Activated CD4-positive, alpha-beta memory T cell treated with anti-CD3 and anti-CD28 coated beads, Interleukin-2, amount 10 ng/mL, durations not matched to agents 7 days and 5 days (primary cell): ENCODE data around the gene ZNF24. TPM values are rescaled to one million over a fixed set of nuclear protein-coding genes. Genes with fewer than 3 reads are reported as not detected.

Experiments used
- CTCF ChIA-PET: fragments of 350-600 bp; sonication (Branson Sonifier 250); formaldehyde crosslinking; loops from one replicate; lab custom pipeline; 2021; ENCODE audit warnings: antibody characterized with exemption, inconsistent platforms; lab: Charles Lee
- POLR2A ChIA-PET: fragments of 350-600 bp; sonication (Branson Sonifier 250); formaldehyde crosslinking; loops from one replicate; lab custom pipeline; 2021; ENCODE audit warnings: antibody characterized with exemption; lab: Charles Lee
- DNase-seq: peaks from one replicate; pipeline ENCODE4 v3.0.0-alpha.2; 2020
- H3K27ac Mint-ChIP-seq: one replicate; pipeline ENCODE4 v1.8.0; 2021; ENCODE audit warnings: mild to moderate bottlenecking, mixed read lengths
- H3K27me3 Mint-ChIP-seq: one replicate; pipeline ENCODE4 v1.8.0; 2021; ENCODE audit warnings: mixed read lengths
- H3K36me3 Mint-ChIP-seq: one replicate; pipeline ENCODE4 v1.8.0; 2021; ENCODE audit warnings: low read depth, mixed read lengths
- H3K4me1 Mint-ChIP-seq: one replicate; pipeline ENCODE4 v1.8.0; 2021; ENCODE audit warnings: mixed read lengths
- H3K4me3 Mint-ChIP-seq: one replicate; pipeline ENCODE4 v1.8.0; 2021; ENCODE audit warnings: mild to moderate bottlenecking, mixed read lengths
- H3K9me3 Mint-ChIP-seq: one replicate; pipeline ENCODE4 v1.8.0; 2021; ENCODE audit warnings: mixed read lengths
- total RNA-seq, 2 experiments: library from RNA; stranded (reverse); gene quantifications; one replicate each; pipeline ENCODE4 v1.2.3, GENCODE V29; 2021

Gene ZNF24
- 10 to 100 TPM; 53.9 to 55.2 TPM for total RNA-seq

DNA sequence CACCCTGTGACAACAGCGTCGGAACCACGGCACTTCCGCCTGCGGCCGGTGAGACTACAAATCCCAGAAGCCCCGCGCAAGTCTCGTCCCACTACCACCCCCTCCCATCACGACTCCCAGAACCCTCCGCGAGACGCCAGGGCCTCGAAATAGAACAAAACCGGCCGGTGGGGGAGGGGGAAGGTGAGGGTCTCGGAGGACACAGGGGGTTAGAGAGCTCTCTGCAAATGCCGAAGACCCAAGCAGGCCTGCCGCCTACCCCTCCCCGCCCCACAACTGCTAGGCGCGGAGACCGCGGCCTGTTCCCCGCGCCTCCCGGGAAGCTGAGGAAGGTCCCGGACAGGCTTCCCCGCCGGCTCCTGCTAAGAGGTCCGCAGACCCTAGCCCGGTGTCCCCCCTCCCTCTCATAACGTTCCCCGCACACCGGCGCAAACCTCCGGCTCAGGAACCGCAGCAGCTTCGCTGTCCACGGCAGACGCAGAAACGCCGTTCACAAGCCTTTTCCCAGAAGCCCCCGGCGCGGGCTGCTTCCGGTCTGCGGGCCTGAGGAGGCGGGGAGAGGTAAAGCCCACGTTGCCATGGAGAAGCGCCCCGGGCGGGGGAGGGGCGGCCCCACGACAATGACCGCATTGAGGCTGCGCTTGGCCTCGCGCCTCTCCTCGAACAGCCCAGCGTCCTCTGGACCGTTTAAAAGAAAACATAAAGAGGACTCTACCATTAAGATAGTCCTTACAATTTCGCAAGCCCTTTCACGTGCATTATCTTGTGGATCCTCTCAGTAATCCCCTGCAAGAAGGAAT lies at the start of gene ZNF24:
Gene ZNF24, minus strand, starts transcription at position 485 of the 800 bp plus-strand sequence. CDS start 3,770 bp downstream, outside the sequence.
- Mint-ChIP-seq H3K27ac (peak within 1 kb of the TSS; percentile 92), H3K27me3 (no peaks in the 10 kb centered on the region), H3K4me1 (peaks cover 33% of the 10 kb centered on the region), H3K36me3 (peaks cover 33% of the 10 kb centered on the region), H3K9me3 (no peaks in the 10 kb centered on the region), H3K4me3 (peak within 1 kb of the TSS; percentile 100)
- peak; percentile 92 for DNase-seq
- ChIA-PET POLR2A (interaction anchor here (0.6 to 2.8 kb wide), 18 partner anchors 9 to 1485 kb away, joined by 3 to 35 read pairs (median 4); partner anchors contain the start of genes INO80C, KIAA1328, MAPRE2 and TPGS2), CTCF (interaction anchor here (0.8 to 2.5 kb wide), 8 partner anchors 11 to 319 kb away, joined by 3 to 8 read pairs (median 4); no protein-coding TSS in a partner anchor)

DNA sequence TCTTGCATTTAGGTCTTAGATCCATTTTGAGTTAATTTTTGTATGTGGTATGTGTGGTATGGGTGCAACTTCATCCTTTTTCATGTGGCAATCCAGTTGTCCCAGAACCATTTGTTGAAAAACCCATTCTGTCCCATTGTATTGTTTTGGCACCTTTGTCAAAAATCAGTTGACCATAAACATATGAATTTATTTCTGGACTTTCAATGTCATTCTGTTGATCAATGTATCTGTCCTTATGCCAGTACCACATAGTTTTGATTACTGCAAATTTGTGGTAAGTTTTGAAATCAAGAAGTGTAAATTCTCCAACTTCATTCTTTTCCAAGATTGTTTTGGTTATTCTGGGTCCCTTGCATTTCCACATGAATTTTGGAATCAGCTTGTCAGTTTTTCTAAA lies 49.5 kb upstream of the ZNF24 start:
- Mint-ChIP-seq H3K4me3 (no peak overlapping the region), H3K4me1 (no peaks in the 10 kb centered on the region), H3K36me3 (no peaks in the 10 kb centered on the region), H3K27me3 (peaks cover 14% of the 10 kb centered on the region), H3K9me3 (no peaks in the 10 kb centered on the region), H3K27ac (no peak overlapping the region)
- ChIA-PET CTCF (no interaction called here), POLR2A (no interaction called here)
- DNase-seq, result no peak

DNA sequence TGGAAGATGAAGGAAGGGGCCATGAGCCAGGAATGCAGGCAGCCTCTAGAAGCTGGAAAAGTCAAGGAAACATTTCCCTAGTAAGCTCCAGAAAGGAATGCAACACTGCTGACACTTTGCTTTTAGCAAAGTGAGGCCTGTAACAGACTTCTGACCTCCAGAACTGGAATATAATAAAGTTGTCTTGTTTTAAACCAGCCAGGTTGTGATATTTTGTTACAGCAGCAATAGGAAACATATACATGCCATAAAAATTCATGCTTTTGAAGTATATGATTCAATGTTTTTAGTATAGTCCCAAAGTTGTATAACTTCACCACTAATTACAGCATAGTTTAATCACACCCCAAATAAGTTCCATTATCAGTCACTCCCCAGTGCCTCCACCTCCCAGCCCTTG lies 48.2 kb upstream of the ZNF24 start:
- DNase-seq, result no peak
- Mint-ChIP-seq H3K9me3 (no peaks in the 10 kb centered on the region), H3K36me3 (no peaks in the 10 kb centered on the region), H3K4me1 (no peaks in the 10 kb centered on the region), H3K4me3 (no peak overlapping the region), H3K27me3 (peaks cover 23% of the 10 kb centered on the region), H3K27ac (no peak overlapping the region)
- ChIA-PET CTCF (no interaction called here), POLR2A (no interaction called here)

DNA sequence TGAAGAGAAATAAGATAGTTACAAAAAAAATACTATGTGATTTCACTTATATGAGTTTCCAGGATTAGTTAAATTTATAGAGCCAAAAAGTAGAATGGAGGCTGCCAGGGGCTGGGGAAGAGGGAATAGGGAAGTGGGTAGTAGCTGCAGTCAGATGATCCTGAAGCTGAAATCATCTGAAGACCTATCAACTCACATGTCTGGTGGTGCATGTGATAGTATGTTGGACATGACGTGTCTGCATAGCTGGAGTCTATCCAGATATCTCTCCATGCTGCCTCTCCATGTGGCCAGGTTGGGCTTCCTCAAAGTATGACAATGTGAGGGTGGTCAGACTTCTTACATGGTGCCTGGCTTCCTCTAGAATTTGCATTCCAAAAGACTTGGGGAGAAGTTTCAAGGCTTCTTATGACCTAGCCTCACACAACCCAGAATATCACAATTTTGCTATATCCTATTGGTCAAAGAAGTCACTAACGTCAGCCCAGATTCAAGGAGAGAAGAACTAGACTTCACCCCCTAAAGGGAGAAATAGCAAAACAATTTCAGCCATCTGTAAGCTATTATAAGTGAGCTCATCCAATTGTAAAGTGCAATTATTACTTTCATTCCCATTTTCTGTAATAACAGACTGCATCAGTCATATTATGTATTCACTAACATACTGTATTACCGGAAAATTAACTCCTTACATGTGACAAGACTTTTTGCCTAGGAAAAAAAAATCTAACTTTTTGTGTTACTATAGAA lies 46.9 kb upstream of the ZNF24 start:
- CTCF ChIA-PET, result no interaction called here
- Mint-ChIP-seq H3K4me1 (peaks cover 4% of the 10 kb centered on the region), H3K9me3 (no peaks in the 10 kb centered on the region), H3K27me3 (peaks cover 30% of the 10 kb centered on the region), H3K4me3 (no peak overlapping the region), H3K27ac (no peak overlapping the region), H3K36me3 (no peaks in the 10 kb centered on the region)
- POLR2A ChIA-PET, result no interaction called here
- DNase-seq, result no peak

GRCh38 chr18:35389095-35389618 lies 44.9 kb upstream of the ZNF24 start:
- peaks cover 4% of the 10 kb centered on the region for H3K4me1 Mint-ChIP-seq
- H3K4me3 Mint-ChIP-seq, result no peak overlapping the region
- no peaks in the 10 kb centered on the region for H3K36me3 Mint-ChIP-seq
- no peak overlapping the region for H3K27ac Mint-ChIP-seq
- no peak for DNase-seq
- POLR2A ChIA-PET, result no interaction called here
- CTCF ChIA-PET, result no interaction called here
- peaks cover 30% of the 10 kb centered on the region for H3K27me3 Mint-ChIP-seq
- H3K9me3 Mint-ChIP-seq, result no peaks in the 10 kb centered on the region

DNA sequence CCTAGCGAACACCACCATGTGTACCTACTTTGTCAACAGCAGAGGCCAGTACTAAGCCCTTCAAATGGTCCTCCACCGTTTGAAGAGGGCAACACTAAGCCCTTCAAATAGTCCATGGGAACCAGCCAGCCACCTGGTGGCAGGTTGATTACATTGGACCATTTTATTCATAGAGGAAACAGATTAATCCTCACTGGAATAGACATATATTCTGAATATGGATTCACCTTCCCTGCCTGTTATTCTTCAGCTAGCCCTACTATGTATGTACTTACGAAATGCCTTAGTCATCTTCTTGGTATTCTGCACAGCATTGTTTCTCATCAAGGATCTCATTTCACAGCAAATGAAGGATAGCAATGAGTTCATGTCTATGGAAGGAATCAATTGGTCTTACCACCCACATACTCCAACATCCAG lies 42.9 kb upstream of the ZNF24 start:
- Mint-ChIP-seq H3K4me1 (peaks cover 4% of the 10 kb centered on the region), H3K27me3 (peaks cover 35% of the 10 kb centered on the region), H3K4me3 (no peak overlapping the region), H3K9me3 (no peaks in the 10 kb centered on the region), H3K36me3 (no peaks in the 10 kb centered on the region), H3K27ac (no peak overlapping the region)
- POLR2A ChIA-PET, result no interaction called here
- DNase-seq, result no peak
- CTCF ChIA-PET, result interaction anchor here (0.7 to 2.4 kb wide), 31 partner anchors 8 to 563 kb away, joined by 3 to 13 read pairs (median 4); partner anchors contain the start of genes ZNF24 and ZSCAN30

DNA sequence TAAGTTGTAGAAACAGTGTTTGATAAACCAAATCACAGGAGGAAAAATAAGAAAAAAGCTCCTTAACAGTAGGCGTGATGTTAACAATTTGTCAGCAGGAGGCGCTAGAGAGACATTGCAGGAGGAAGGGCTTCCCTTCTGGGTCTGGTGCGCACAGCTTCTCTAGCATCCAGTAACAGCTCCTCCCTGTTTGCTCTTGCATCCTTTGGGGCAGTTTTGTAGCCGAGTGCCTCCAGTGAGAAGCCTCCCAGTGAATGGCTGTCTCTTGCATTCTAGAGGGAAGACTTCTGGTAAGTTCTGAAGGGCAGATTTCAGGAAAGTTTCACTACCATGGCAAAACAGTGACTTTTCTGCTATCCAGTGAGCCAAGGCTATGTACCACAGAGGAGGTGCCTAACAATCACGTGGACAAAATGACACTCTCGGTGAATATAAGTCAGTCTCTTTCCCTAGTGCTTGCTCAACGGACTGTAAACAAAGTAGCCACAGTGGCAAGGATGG lies 42.4 kb upstream of the ZNF24 start:
- CTCF ChIA-PET, result interaction anchor here (0.6 to 2.4 kb wide), 40 partner anchors 8 to 564 kb away, joined by 3 to 13 read pairs (median 4); partner anchors contain the start of genes ZNF24, ZNF397 and ZSCAN30
- POLR2A ChIA-PET, result no interaction called here
- Mint-ChIP-seq H3K4me3 (no peak overlapping the region), H3K9me3 (no peaks in the 10 kb centered on the region), H3K27ac (no peak overlapping the region), H3K27me3 (peaks cover 35% of the 10 kb centered on the region), H3K36me3 (no peaks in the 10 kb centered on the region), H3K4me1 (peaks cover 4% of the 10 kb centered on the region)
- peak; percentile 67 for DNase-seq

DNA sequence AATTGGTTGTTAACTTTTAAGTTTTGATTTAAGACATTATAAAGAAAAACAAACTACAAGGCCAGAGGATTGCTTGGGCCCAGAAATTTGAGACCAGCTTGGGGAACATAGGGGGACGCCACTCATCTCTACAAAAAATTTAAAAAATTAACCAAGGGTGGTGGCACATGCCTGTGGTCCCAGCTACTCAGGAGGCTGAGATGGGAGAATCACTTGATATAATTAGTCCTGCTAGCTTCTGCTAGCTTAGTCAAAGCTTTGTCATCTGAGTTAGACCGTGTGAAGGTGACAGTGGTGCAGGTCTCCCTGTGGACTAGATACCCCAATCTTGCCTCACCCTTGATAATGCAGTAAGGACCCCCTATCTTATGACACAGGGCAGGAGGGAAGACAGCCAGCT lies 38.9 kb upstream of the ZNF24 start:
- ChIA-PET POLR2A (no interaction called here), CTCF (interaction anchor here (0.6 to 1.6 kb wide), 3 partner anchors 9 to 34 kb away, joined by 3 to 4 read pairs (median 3); no protein-coding TSS in a partner anchor)
- H3K36me3 Mint-ChIP-seq, result no peaks in the 10 kb centered on the region
- H3K4me1 Mint-ChIP-seq, result peaks cover 4% of the 10 kb centered on the region
- no peak overlapping the region for H3K4me3 Mint-ChIP-seq
- peaks cover 34% of the 10 kb centered on the region for H3K27me3 Mint-ChIP-seq
- DNase-seq, result no peak
- H3K27ac Mint-ChIP-seq, result no peak overlapping the region
- H3K9me3 Mint-ChIP-seq, result no peaks in the 10 kb centered on the region

DNA sequence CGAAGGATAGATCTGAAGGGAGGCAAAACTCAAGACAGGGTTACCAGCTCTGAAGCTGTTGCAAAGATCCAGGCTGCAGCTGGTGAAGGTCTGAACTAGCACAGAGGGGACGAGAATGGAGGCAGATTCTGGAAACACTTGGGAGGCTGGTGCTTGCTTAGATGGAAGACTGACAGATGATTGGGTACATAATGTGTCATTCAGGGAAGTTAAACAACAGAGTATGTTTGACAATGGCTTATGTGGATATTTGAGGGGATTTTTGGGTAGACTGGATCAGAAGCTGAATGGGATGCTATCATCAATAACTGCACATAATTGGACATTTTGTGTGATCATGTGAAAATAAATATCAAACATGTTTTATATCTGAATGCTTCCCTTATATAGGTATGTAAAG lies 35.2 kb upstream of the ZNF24 start:
- POLR2A ChIA-PET, result no interaction called here
- Mint-ChIP-seq H3K4me3 (no peak overlapping the region), H3K9me3 (no peaks in the 10 kb centered on the region), H3K4me1 (peaks cover 11% of the 10 kb centered on the region), H3K36me3 (no peaks in the 10 kb centered on the region), H3K27ac (no peak overlapping the region), H3K27me3 (peaks cover 25% of the 10 kb centered on the region)
- no peak for DNase-seq
- CTCF ChIA-PET, result no interaction called here

GRCh38 chr18:35378574-35378896 lies 34.3 kb upstream of the ZNF24 start:
- ChIA-PET CTCF (no interaction called here), POLR2A (interaction anchor here (1.0 kb wide), 1 partner anchor 88 kb away, joined by 3 read pairs; the partner anchor contains the start of gene ZSCAN30)
- no peak for DNase-seq
- H3K4me3 Mint-ChIP-seq, result no peak overlapping the region
- H3K9me3 Mint-ChIP-seq, result no peaks in the 10 kb centered on the region
- H3K27me3 Mint-ChIP-seq, result peaks cover 21% of the 10 kb centered on the region
- H3K4me1 Mint-ChIP-seq, result peaks cover 11% of the 10 kb centered on the region
- no peak overlapping the region for H3K27ac Mint-ChIP-seq
- H3K36me3 Mint-ChIP-seq, result no peaks in the 10 kb centered on the region

- ChIA-PET POLR2A (interaction anchor here (1.0 kb wide), 1 partner anchor 88 kb away, joined by 3 read pairs; the partner anchor contains the start of gene ZSCAN30), CTCF (no interaction called here)
- H3K4me3 Mint-ChIP-seq, result peak overlapping the region; percentile 67
- H3K36me3 Mint-ChIP-seq, result no peaks in the 10 kb centered on the region
- DNase-seq, result no peak
- no peaks in the 10 kb centered on the region for H3K9me3 Mint-ChIP-seq
- H3K27me3 Mint-ChIP-seq, result peaks cover 21% of the 10 kb centered on the region
- no peak overlapping the region for H3K27ac Mint-ChIP-seq
- H3K4me1 Mint-ChIP-seq, result peaks cover 11% of the 10 kb centered on the region
Observed at GRCh38 chr18:35377875-35378573, 33.8 kb upstream of the ZNF24 start.
